ENCODE results near the gene KPNA5. TPM values are rescaled to one million over a fixed set of nuclear protein-coding genes. Genes with fewer than 3 reads are reported as not detected.
A peak's percentile ranks its signal among the peaks of the same experiment; 100 is the strongest.

Gene KPNA5
- total and polyA plus RNA-seq, 2 of the 13 experiments (the other 11 are each of a cell fraction or from before 2014, with no cell fraction given), result 5.3 to 13.0 TPM

DNA sequence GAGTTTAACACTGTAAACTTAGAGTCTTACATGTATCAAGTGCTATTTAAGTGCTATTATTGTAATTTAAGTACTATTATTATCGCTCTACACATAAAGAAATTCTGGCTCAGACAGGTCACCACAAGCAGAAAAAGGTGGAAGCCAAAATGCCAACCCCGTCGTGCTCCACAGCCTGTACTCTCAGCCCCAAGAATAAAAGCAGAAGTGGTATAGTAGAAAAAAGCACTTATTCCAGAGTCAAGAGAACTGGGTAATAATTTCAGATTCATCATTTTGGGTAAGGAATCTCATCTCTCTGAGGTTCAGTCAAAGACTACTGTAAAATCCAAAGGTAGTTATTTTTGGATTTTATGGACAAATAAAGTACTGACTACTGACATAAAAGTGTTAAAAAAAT is 13.4 kb upstream of the KPNA5 start (continued):
- no peak for TF ChIP-seq KIAA2018 (CRISPR knock-in tag; IDR thresholded peaks at IDR 0.05; ENCODE audit: borderline replicate concordance)

GRCh38 chr6:116672306-116672705 is 8.7 kb upstream of the KPNA5 start:
- intact Hi-C loops (cut with micrococcal nuclease; ENCODE audit: unreplicated experiment) (no loop called here), in situ Hi-C loops (cut with HindIII; ENCODE audit: extremely low pct_ligation_motif_present, low pct_unique_long_range_greater_than_20kb) (loop anchor here (25.0 kb wide), 1 partner anchor 385 kb away; the partner anchor contains the start of gene TSPYL1)
- Histone ChIP-seq H3K4me3 (replicated peaks in 1 of 3; ENCODE audit: insufficient read depth in 1 of 3, low read depth in 2 of 3, low read length in 3 of 3) (no peak overlapping the region), H3K36me3 (replicated peaks in 1 of 2; ENCODE audit: control insufficient read depth in 1 of 2, insufficient read depth in 2 of 2, low read length in 2 of 2) (no peaks in the 10 kb centered on the region), H3K9me3 (ENCODE audit: low read length) (no peaks in the 10 kb centered on the region), H3K4me2 (ENCODE audit: low read depth, low read length) (no peak overlapping the region), H3K9ac (ENCODE audit: insufficient read depth, low read depth, low read length) (no peak overlapping the region), H3K4me1 (ENCODE audit: insufficient read depth, low read length) (no peaks in the 10 kb centered on the region), H3K27me3 (ENCODE audit: control insufficient read depth in 1 of 2, insufficient read depth in 2 of 2, low read length in 2 of 2) (peaks cover 4 to 29% of the 10 kb centered on the region in 2 experiments; a peak in 3 of 5 replicates), H2AFZ (ENCODE audit: low read length) (peak overlapping the region; percentile 18), H3K27ac (ENCODE audit: extremely low read length, insufficient read depth, low read length) (no peak overlapping the region), H3K79me2 (ENCODE audit: insufficient read depth, low read length) (peaks cover 13% of the 10 kb centered on the region), H4K20me1 (ENCODE audit: insufficient read depth, low read length) (no peaks in the 10 kb centered on the region)
- DNase-seq (ENCODE audit: low spot score) (no peak), ATAC-seq (no peak), FAIRE-seq (no peak)
- ChIA-PET CTCF (ENCODE audit: low intra/inter-chr PET ratio, low total read pairs) (no interaction called here), POLR2A (interaction anchor here (3.1 kb wide), 1 partner anchor 9 kb away, joined by 10 read pairs; the partner anchor contains the start of gene KPNA5)
- BruUV-seq (replicated peaks), result no TSS peak
- 56% methylated on average over 4 of the region's 4 CpGs for WGBS (ENCODE audit: low lambda C conversion rate)
- TF ChIP-seq NRL (CRISPR knock-in tag; IDR thresholded peaks at IDR 0.05; ENCODE audit: borderline replicate concordance) (no peak), ZSCAN20 (CRISPR knock-in tag; IDR thresholded peaks at IDR 0.05; ENCODE audit: borderline replicate concordance) (no peak), PHB2 (IDR thresholded peaks at IDR 0.05; ENCODE audit: partially characterized antibody) (no peak), KAT2B (IDR thresholded peaks at IDR 0.05; ENCODE audit: borderline replicate concordance, low read depth, low read length) (no peak), SOX13 (IDR thresholded peaks at IDR 0.05) (no peak), SOX13 (CRISPR knock-in tag; conservative IDR thresholded peaks at IDR 0.05 in 1 of 2, IDR thresholded peaks at IDR 0.05 in 1 of 2) (no peak), ESRRA (CRISPR knock-in tag; IDR thresholded peaks at IDR 0.05; ENCODE audit: low read depth) (no peak), GATAD1 (CRISPR knock-in tag; IDR thresholded peaks at IDR 0.05) (no peak), MATR3 (CRISPR knock-in tag; IDR thresholded peaks at IDR 0.05) (no peak), MYC (CRISPR knock-in tag; IDR thresholded peaks at IDR 0.05; ENCODE audit: borderline replicate concordance) (no peak), RBAK (CRISPR knock-in tag; IDR thresholded peaks at IDR 0.05) (no peak), ZNF775 (CRISPR knock-in tag; IDR thresholded peaks at IDR 0.05; ENCODE audit: borderline replicate concordance) (no peak)
- TF ChIP-seq, protein P1, sequence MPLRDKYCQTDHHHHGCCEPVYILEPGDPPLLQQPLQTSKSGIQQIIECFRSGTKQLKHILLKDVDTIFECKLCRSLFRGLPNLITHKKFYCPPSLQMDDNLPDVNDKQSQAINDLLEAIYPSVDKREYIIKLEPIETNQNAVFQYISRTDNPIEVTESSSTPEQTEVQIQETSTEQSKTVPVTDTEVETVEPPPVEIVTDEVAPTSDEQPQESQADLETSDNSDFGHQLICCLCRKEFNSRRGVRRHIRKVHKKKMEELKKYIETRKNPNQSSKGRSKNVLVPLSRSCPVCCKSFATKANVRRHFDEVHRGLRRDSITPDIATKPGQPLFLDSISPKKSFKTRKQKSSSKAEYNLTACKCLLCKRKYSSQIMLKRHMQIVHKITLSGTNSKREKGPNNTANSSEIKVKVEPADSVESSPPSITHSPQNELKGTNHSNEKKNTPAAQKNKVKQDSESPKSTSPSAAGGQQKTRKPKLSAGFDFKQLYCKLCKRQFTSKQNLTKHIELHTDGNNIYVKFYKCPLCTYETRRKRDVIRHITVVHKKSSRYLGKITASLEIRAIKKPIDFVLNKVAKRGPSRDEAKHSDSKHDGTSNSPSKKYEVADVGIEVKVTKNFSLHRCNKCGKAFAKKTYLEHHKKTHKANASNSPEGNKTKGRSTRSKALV (CRISPR knock-in tag; IDR thresholded peaks at IDR 0.05), result no peak
